Mucosa of descending colon (tissue), 3 donors: ENCODE data around the gene FAM219B. TPM values are rescaled to one million over a fixed set of nuclear protein-coding genes. Genes with fewer than 3 reads are reported as not detected.
"Not testable (repeated sequence)": the region's sequence is repeated elsewhere in the genome, so short reads cannot be mapped to it uniquely, and the experiment has no call there.

ENCODE experiments used
- ATAC-seq: fragments of 200-7000 bp; cut with Tn5 transposase; one replicate; pipeline ENCODE4 v1.9.1; 2020; ENCODE audit warnings: mild to moderate bottlenecking, moderate library complexity
- DNase-seq, 3 donors: peaks; one replicate each; pipeline ENCODE4 v3.0.0-alpha.2; 2020
- H3K36me3 ChIP-seq: fragments of 200-600 bp; one replicate; pipeline ENCODE4 v1.8.0; 2021; ENCODE audit warnings: low read depth, mild to moderate bottlenecking
- H3K4me1 ChIP-seq: fragments of 200-600 bp; one replicate; pipeline ENCODE4 v1.8.0; 2021; ENCODE audit warnings: low read depth, mild to moderate bottlenecking
- H3K4me3 ChIP-seq: fragments of 200-600 bp; one replicate; pipeline ENCODE4 v1.8.0; 2021; ENCODE audit warnings: mild to moderate bottlenecking
- H3K9me3 ChIP-seq: fragments of 200-600 bp; one replicate; pipeline ENCODE4 v1.8.0; 2021; ENCODE audit warnings: mild to moderate bottlenecking
- CTCF ChIP-seq: fragments of 200-600 bp; IDR thresholded peaks from one replicate; pipeline ENCODE4 v1.8.0; 2022; ENCODE audit warnings: antibody characterized with exemption, mild to moderate bottlenecking
- intact Hi-C, 2 donors: fragments of 100-400 bp; cut with DNase I in 1 of 2; cut with micrococcal nuclease in 1 of 2; formaldehyde crosslinking; loops; one replicate each; pipeline versions ENCODE4 v1.11.0 to v1.11.1; 2022; cut with DNase I, micrococcal nuclease
- total RNA-seq, 3 donors: library from RNA; stranded (reverse); fragmentation: NEBNext Ultra II Directional in 2 of 3; extraction: Animal tissue kit (Norgen Biotek cat#: 25700) in 2 of 3; gene quantifications; one replicate each; pipeline versions ENCODE4 v1.2.1 to v1.2.4, GENCODE V29; 2021 to 2023
- donor health status: DM: no; HTN: no; CAD: no; lungs with moderate emphysema.
- donor health status: DM: no; HTN: no; CAD: no.
- donor health status: DM: no; HTN: yes; CAD: no.

FAM219B gene
- total RNA-seq, 3 donors from 2014 or later = 50.7 to 88.2 (median 83.1) TPM

- Histone ChIP-seq H3K36me3 (no peaks in the 10 kb centered on the region), H3K9me3 (no peaks in the 10 kb centered on the region), H3K4me1 (peaks cover 19% of the 10 kb centered on the region), H3K4me3 (no peak overlapping the region)
- DNase-seq (peak in 2 of 3 donors; percentile 71 to 82), ATAC-seq (peak; percentile 72)
- intact Hi-C loops = no loop called here
- TF ChIP-seq CTCF = peak; percentile 85
Measured at GRCh38 chr15:74901612-74902063, 5.0 kb downstream of the FAM219B start.

DNA sequence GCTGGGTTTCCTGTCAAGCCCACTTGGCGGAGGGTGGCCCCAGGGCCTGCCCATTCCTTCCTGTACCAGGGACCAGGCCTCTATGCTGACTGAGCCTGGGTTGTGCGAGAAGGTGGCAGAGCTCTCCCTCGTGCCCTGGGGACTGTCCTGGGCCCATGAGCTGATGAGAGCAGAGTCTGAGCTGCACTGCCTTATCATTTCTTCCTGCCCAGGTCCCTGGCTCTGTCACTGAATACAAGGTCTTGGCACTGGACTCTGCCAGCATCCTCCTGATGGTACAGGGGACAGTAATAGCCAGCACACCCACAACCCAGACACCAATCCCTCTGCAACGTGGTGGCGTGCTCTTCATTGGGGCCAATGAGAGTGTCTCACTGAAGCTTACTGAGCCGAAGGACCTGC, 9.3 kb downstream of the FAM219B start:
- no peak for TF ChIP-seq CTCF
- H3K9me3 ChIP-seq = no peaks in the 10 kb centered on the region
- no peaks in the 10 kb centered on the region for H3K36me3 ChIP-seq
- no peak overlapping the region for H3K4me3 ChIP-seq
- ATAC-seq (no peak), DNase-seq (no peak)
- intact Hi-C loops = no loop called here
- H3K4me1 ChIP-seq = peaks cover 20% of the 10 kb centered on the region

- DNase-seq (no peak), ATAC-seq (no peak)
- Histone ChIP-seq H3K36me3 (no peaks in the 10 kb centered on the region), H3K9me3 (no peaks in the 10 kb centered on the region), H3K4me1 (peaks cover 27% of the 10 kb centered on the region), H3K4me3 (no peak overlapping the region)
- intact Hi-C loops = no loop called here
- TF ChIP-seq CTCF = no peak
Measured at GRCh38 chr15:74896316-74896715, 10.3 kb downstream of the FAM219B start.

- H3K4me1 ChIP-seq = peaks cover 27% of the 10 kb centered on the region
- ATAC-seq = no peak
- DNase-seq = no peak
- no peak overlapping the region for H3K4me3 ChIP-seq
- no peak for TF ChIP-seq CTCF
- no peaks in the 10 kb centered on the region for H3K9me3 ChIP-seq
- H3K36me3 ChIP-seq = no peaks in the 10 kb centered on the region
- intact Hi-C loops = no loop called here
Measured at GRCh38 chr15:74895830-74896229, 10.8 kb downstream of the FAM219B start.

DNA sequence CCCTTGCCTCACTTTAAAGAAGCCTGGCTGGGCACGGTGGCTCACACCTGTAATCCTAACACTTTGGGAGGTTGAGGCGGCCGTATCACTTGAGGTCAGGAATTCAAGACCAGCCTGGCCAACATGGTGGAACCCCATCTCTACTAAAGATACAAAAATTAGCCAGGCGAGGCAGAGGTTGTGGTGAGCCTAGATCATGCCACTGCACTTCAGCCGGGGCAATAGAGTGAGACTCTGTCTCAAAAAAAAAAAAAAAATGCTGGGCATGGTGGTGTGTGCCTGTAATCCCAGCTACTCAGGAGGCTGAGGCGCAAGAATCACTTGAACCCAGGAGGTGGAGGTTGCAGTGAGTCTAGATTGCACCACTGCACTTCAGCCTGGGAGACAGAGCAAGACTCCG, 12.3 kb downstream of the FAM219B start:
- H3K4me1 ChIP-seq = peaks cover 34% of the 10 kb centered on the region
- H3K36me3 ChIP-seq, H3K4me3 ChIP-seq, ATAC-seq, DNase-seq, intact Hi-C loops, H3K9me3 ChIP-seq: not testable (repeated sequence)

GRCh38 chr15:74893627-74894026, 13.0 kb downstream of the FAM219B start:
- no peak overlapping the region for H3K4me3 ChIP-seq
- intact Hi-C loops = no loop called here
- H3K4me1 ChIP-seq = peaks cover 39% of the 10 kb centered on the region
- no peak for DNase-seq
- H3K9me3 ChIP-seq = no peaks in the 10 kb centered on the region
- H3K36me3 ChIP-seq = no peaks in the 10 kb centered on the region
- TF ChIP-seq CTCF = no peak
- peak; percentile 13 for ATAC-seq
